Measurements from ENCODE around the gene ATF7IP.

ATF7IP gene

DNA sequence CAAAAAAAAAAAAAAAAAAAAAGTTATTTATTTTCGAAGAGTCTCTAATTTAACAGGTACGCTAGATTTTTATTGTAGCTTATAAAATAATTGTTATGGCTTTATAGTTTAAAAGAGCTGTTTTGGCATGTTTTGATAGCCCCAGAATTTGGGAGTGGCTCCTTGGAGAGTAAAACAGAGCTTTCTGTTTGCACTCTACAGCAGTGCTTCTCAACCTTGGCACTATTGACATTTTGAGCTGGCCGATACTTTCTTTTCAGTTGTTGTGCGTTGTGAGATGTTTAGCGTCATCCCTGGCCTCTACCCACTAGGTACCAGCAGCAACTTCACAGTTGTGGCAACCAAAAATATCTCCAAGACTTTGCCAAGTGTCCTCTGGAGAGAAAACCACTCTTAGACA, 171.6 kb downstream of the ATF7IP start:
- Mint-ChIP-seq H3K36me3 (ENCODE audit: low read depth) (no peaks in the 10 kb centered on the region), H3K9me3 (peaks cover 4% of the 10 kb centered on the region), H3K4me3 (no peak overlapping the region), H3K27me3 (peaks cover 5% of the 10 kb centered on the region), H3K4me1 (ENCODE audit: low read depth) (no peaks in the 10 kb centered on the region), H3K27ac (no peak overlapping the region)

- Mint-ChIP-seq H3K27me3 (peaks cover 5% of the 10 kb centered on the region), H3K9me3 (no peaks in the 10 kb centered on the region), H3K36me3 (ENCODE audit: low read depth) (no peaks in the 10 kb centered on the region), H3K27ac (no peak overlapping the region), H3K4me3 (no peak overlapping the region), H3K4me1 (ENCODE audit: low read depth) (no peaks in the 10 kb centered on the region)
Observed at GRCh38 chr12:14540801-14541462, 175.4 kb downstream of the ATF7IP start.

DNA sequence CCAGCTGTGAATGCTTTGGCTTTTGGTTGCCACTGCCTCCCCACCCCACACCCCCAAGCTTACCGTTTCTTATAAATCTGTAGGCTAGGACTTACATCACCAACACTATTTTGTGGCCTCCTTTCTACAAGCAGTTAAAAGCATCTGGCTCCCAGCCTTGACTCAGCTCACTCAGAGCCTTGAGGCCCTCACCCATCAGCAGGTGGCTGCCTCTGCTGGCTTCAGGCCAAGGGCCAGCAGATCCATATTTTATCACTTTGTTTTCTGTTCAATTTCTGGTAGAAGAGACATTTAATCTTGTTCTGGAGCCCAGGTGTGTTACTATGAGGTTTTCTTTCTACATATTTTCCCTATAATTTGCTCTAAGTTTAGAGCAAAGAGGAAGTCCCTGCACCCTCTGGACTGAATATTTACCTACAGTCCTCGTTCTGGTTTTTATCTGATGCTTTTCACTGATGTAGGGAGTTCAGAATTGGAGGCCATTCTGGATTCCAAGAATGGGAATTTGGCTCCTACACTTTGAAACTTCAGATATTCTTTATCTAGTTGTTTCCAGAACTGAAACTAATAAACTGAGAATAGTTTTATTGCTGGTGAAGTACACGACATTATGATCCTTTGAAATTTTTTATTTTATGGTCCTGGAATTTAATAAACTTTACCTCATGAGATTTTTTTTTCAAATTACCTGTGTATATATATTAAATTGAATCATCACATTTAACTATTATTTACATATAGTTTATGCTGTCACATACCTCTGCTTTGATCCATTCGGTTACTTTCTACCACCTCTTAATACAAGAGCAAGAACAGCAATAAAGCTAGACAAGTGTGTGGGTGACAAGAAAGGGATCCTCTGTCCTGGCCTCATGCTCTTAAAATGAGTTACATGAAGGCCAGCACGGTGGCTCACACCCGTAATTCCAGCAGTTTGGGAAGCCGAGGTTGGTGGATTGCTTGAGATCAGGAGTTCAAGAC, 180.0 kb downstream of the ATF7IP start:
- H3K27ac Mint-ChIP-seq: no peak overlapping the region

DNA sequence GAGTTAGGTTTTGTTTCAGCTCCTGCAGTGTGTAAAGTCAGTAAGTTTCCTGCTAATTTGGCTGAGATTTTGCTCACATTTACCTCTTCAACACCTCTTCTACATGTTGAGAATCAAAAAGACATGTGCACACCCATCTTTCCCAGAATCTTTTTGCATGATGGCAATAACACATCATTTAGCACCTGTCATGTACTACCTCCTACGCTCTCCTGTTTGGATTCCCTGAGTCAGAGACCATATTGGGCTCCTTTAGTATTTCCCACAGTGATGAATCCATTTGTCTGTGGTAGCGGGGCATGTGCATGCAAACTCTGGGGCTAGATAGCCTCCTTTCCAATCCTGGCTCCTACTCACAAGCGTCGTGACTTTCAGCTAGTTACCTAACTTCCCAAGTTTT, 182.1 kb downstream of the ATF7IP start:
- no peaks in the 10 kb centered on the region for H3K9me3 Mint-ChIP-seq
- H3K27me3 Mint-ChIP-seq: peaks cover 16% of the 10 kb centered on the region
- H3K27ac Mint-ChIP-seq: no peak overlapping the region
- H3K4me3 Mint-ChIP-seq: no peak overlapping the region
- H3K36me3 Mint-ChIP-seq (ENCODE audit: low read depth): no peaks in the 10 kb centered on the region
- no peaks in the 10 kb centered on the region for H3K4me1 Mint-ChIP-seq (ENCODE audit: low read depth)

More for the DNA sequence above, 180.0 kb downstream of the ATF7IP start:
- no peak overlapping the region for H3K4me3 Mint-ChIP-seq
- H3K4me1 Mint-ChIP-seq (ENCODE audit: low read depth): no peaks in the 10 kb centered on the region
- peaks cover 12% of the 10 kb centered on the region for H3K27me3 Mint-ChIP-seq
- H3K9me3 Mint-ChIP-seq: no peaks in the 10 kb centered on the region
- no peaks in the 10 kb centered on the region for H3K36me3 Mint-ChIP-seq (ENCODE audit: low read depth)

GRCh38 chr12:14548609-14549008, 183.1 kb downstream of the ATF7IP start:
- H3K4me1 Mint-ChIP-seq (ENCODE audit: low read depth): no peaks in the 10 kb centered on the region
- H3K4me3 Mint-ChIP-seq: no peak overlapping the region
- no peaks in the 10 kb centered on the region for H3K36me3 Mint-ChIP-seq (ENCODE audit: low read depth)
- H3K27me3 Mint-ChIP-seq: peaks cover 20% of the 10 kb centered on the region
- H3K27ac Mint-ChIP-seq: no peak overlapping the region
- no peaks in the 10 kb centered on the region for H3K9me3 Mint-ChIP-seq
